OCI-LY1 (cell line): ENCODE results near the gene ARHGEF19.

Experiments
- CTCF ChIP-seq: fragments of 200-600 bp; sonication (generic), shearing (Covaris generic); IDR thresholded peaks from 2 replicates; pipeline ENCODE4 v1.5.1; 2017; ENCODE audit warnings: mild to moderate bottlenecking, antibody characterized with exemption, low read length, moderate library complexity, mixed read lengths
- EZH2 ChIP-seq: fragments of 200-600 bp; sonication (generic), shearing (Covaris generic); IDR thresholded peaks from 2 replicates; pipeline ENCODE4 v1.8.0; 2017; ENCODE audit warnings: borderline replicate concordance, mixed run types, mild to moderate bottlenecking, antibody characterized with exemption, low read length, moderate library complexity, mixed read lengths

- TF ChIP-seq CTCF (no peak), EZH2 (no peak)
These were observed 23.4 kb downstream of the ARHGEF19 start for GRCh38 chr1:16189003-16189402.
